Activated CD8-positive, alpha-beta T cell treated with anti-CD3 and anti-CD28 coated beads for 36 hours (primary cell): Measurements from ENCODE around the gene ZHX3. TPM values are rescaled to one million over a fixed set of nuclear protein-coding genes. Genes with fewer than 3 reads are reported as not detected.

Source experiments
- ATAC-seq: fragments of 200-7000 bp; cut with Tn5 transposase; one replicate; pipeline ENCODE4 v1.10.0; 2021; ENCODE audit warnings: mild to moderate bottlenecking, moderate library complexity
- CTCF ChIA-PET: fragments of 350-600 bp; sonication (Branson Sonifier 250); formaldehyde crosslinking; loops from one replicate; lab custom pipeline; 2021; ENCODE audit warnings: antibody characterized with exemption; lab: Charles Lee
- POLR2A ChIA-PET: fragments of 350-600 bp; sonication (Branson Sonifier 250); formaldehyde crosslinking; loops from one replicate; lab custom pipeline; 2021; ENCODE audit warnings: antibody characterized with exemption; lab: Charles Lee
- DNase-seq: peaks from one replicate; pipeline ENCODE4 v3.0.0-alpha.2; 2020
- H3K27ac Mint-ChIP-seq: one replicate; pipeline ENCODE4 v1.8.0; 2021; ENCODE audit warnings: mild to moderate bottlenecking, mixed read lengths
- H3K27me3 Mint-ChIP-seq: one replicate; pipeline ENCODE4 v1.8.0; 2021; ENCODE audit warnings: mixed read lengths
- H3K36me3 Mint-ChIP-seq: one replicate; pipeline ENCODE4 v1.8.0; 2021; ENCODE audit warnings: low read depth, mixed read lengths
- H3K4me1 Mint-ChIP-seq: one replicate; pipeline ENCODE4 v1.8.0; 2021; ENCODE audit warnings: low read depth, mixed read lengths
- H3K4me3 Mint-ChIP-seq: one replicate; pipeline ENCODE4 v1.8.0; 2021; ENCODE audit warnings: mild to moderate bottlenecking, moderate library complexity, mixed read lengths
- H3K9me3 Mint-ChIP-seq: one replicate; pipeline ENCODE4 v1.8.0; 2021; ENCODE audit warnings: mixed read lengths
- intact Hi-C: fragments of 100-400 bp; cut with micrococcal nuclease; formaldehyde crosslinking; loops from one replicate; pipeline ENCODE4 v1.10.0; 2022
- total RNA-seq, 2 experiments: library from RNA; stranded (reverse); gene quantifications; one replicate each; pipeline ENCODE4 v1.2.3, GENCODE V29; 2021
- TF ChIP-seq, protein P1 (sequence below): fragments of 200-600 bp; IDR thresholded peaks from one replicate; pipeline ENCODE4 v1.8.0; 2022; ENCODE audit warnings: antibody characterized with exemption, mild to moderate bottlenecking

Gene ZHX3
- total RNA-seq, 2 experiments from 2014 or later, result 14.1 to 14.2 TPM

DNA sequence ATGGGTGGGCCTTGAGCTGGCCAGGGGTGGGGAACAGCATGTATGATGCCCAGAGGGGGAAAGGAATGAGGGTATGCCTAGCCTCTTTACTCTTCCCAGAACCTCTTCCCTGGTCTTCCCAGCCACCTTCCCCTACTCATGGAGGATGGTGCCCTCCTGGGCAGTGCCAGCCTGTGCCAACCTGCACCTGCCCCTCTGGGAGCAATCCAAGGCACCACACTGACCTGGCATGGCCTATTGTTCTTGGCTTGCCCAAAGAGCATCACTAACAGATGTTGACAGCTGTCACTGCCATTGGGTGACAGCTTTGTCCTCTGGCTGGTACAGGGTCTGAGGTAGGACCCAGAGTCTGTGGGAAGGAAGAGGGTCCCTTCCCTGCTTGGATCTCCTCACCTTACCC, 36.0 kb upstream of the ZHX3 start:
- CTCF ChIA-PET, result no interaction called here
- Mint-ChIP-seq H3K4me3 (no peak overlapping the region), H3K36me3 (no peaks in the 10 kb centered on the region), H3K27me3 (no peaks in the 10 kb centered on the region), H3K27ac (no peak overlapping the region), H3K4me1 (no peaks in the 10 kb centered on the region), H3K9me3 (no peaks in the 10 kb centered on the region)
- TF ChIP-seq, protein P1, sequence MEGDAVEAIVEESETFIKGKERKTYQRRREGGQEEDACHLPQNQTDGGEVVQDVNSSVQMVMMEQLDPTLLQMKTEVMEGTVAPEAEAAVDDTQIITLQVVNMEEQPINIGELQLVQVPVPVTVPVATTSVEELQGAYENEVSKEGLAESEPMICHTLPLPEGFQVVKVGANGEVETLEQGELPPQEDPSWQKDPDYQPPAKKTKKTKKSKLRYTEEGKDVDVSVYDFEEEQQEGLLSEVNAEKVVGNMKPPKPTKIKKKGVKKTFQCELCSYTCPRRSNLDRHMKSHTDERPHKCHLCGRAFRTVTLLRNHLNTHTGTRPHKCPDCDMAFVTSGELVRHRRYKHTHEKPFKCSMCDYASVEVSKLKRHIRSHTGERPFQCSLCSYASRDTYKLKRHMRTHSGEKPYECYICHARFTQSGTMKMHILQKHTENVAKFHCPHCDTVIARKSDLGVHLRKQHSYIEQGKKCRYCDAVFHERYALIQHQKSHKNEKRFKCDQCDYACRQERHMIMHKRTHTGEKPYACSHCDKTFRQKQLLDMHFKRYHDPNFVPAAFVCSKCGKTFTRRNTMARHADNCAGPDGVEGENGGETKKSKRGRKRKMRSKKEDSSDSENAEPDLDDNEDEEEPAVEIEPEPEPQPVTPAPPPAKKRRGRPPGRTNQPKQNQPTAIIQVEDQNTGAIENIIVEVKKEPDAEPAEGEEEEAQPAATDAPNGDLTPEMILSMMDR, result no peak
- POLR2A ChIA-PET, result no interaction called here
- DNase-seq, result no peak
- no peak for ATAC-seq
- intact Hi-C loops, result no loop called here

DNA sequence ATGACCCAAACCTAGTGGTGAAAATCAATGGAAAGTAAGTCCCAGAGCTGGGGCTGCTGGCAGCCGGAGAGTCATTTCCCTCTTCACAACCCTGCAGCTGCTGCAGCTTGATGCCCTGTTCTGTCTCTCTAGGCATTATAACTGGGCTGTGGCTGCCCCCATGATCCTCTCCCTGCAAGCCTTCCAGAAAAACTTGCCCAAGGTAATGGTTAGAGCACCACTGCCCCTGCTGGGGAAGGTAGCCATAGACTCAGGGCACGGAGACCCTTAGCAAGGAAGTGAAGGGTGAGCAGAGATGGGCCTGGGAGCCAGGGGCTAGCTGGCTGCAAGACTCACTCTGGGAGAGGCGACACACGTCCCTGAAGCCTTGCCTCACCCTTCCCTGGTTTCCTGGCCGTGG, 35.1 kb upstream of the ZHX3 start:
- DNase-seq (no peak), ATAC-seq (no peak)
- intact Hi-C loops, result no loop called here
- H3K4me3 Mint-ChIP-seq, result no peak overlapping the region
- H3K27ac Mint-ChIP-seq, result no peak overlapping the region
- no peaks in the 10 kb centered on the region for H3K4me1 Mint-ChIP-seq
- H3K9me3 Mint-ChIP-seq, result no peaks in the 10 kb centered on the region
- POLR2A ChIA-PET, result no interaction called here
- TF ChIP-seq, protein P1, result no peak
- CTCF ChIA-PET, result interaction anchor here (1.2 kb wide), 1 partner anchor 12 kb away, joined by 3 read pairs; the partner anchor contains the start of gene LPIN3
- H3K27me3 Mint-ChIP-seq, result no peaks in the 10 kb centered on the region
- no peaks in the 10 kb centered on the region for H3K36me3 Mint-ChIP-seq

DNA sequence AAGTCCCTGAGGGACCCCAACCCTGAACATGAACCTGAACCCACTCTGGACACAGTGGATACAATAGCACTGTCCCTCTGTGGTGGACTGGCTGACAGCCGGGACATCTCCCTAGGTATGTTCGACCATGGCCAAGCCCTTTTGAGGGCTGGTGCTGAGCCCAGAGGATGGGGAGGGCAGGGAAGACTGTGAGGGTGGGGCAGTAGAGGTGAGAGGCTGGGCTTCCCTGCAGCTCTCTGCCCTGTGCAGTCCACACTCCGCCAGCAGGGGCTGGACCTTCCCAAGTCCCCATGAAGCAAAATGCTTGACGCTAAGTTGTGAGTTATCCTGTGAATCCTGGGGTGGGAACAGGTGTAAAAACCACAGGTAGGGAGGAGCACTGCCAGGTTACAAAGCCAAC, 34.6 kb upstream of the ZHX3 start:
- no peak for ATAC-seq
- DNase-seq, result no peak
- POLR2A ChIA-PET, result no interaction called here
- Mint-ChIP-seq H3K9me3 (no peaks in the 10 kb centered on the region), H3K27me3 (no peaks in the 10 kb centered on the region), H3K36me3 (no peaks in the 10 kb centered on the region), H3K4me3 (no peak overlapping the region), H3K27ac (no peak overlapping the region), H3K4me1 (no peaks in the 10 kb centered on the region)
- TF ChIP-seq, protein P1, result no peak
- intact Hi-C loops, result no loop called here
- CTCF ChIA-PET, result interaction anchor here (1.2 kb wide), 1 partner anchor 12 kb away, joined by 3 read pairs; the partner anchor contains the start of gene LPIN3

DNA sequence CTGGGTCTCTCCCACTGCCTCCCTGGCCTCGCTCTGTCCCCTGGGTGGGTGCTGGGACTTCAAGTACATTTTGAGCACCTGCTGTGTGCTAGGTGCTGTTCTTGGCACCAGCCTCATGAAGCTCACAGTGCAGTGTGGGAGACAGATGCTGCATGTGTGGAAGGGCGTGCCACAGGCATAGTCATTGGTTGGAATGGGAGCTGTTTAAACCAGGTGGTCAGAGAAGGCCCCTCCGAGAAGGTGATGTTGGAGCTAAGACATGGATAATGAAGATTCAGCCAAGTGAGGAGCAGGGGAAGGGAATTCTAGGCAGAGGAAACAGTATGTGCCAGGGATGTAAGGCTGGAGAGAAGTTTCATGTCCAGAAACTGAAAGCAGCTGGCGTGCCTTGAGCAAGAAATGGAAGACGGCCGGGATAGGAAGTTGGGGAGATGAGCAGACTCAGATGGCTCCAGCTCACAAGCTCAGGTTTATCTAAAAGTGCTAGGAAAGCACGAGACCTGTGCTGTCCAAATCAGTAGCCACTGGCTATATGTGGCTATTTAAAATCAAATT, 33.0 kb upstream of the ZHX3 start:
- H3K27ac Mint-ChIP-seq, result no peak overlapping the region

DNA sequence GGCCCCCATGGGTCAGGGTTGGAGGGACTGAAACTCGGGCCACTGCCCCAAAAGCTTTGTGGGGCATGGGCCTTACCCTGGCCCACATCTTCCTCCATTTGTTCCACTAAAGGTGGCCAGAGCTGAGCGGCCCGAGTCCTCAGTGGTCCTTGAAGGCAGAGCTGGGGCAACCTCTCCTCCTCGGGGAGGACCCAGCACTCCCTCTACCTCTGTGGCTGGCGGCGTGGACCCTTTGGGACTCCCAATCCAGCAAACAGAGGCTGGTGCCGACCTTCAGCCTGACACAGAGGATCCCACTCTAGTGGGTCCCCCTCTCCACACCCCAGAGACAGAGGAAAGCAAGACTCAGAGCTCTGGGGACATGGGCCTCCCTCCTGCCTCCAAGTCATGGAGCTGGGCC, 32.4 kb upstream of the ZHX3 start:
- intact Hi-C loops, result loop anchor here (10.0 kb wide), 1 partner anchor 385 kb away; no protein-coding TSS in a partner anchor
- no peaks in the 10 kb centered on the region for H3K4me1 Mint-ChIP-seq
- no peak for ATAC-seq

More for the DNA sequence above, 33.0 kb upstream of the ZHX3 start:
- H3K9me3 Mint-ChIP-seq, result no peaks in the 10 kb centered on the region
- TF ChIP-seq, protein P1, result no peak
- H3K27me3 Mint-ChIP-seq, result no peaks in the 10 kb centered on the region
- ATAC-seq (no peak), DNase-seq (no peak)
- intact Hi-C loops, result no loop called here
- H3K4me1 Mint-ChIP-seq, result no peaks in the 10 kb centered on the region
- H3K36me3 Mint-ChIP-seq, result no peaks in the 10 kb centered on the region
- ChIA-PET POLR2A (interaction anchor here (0.5 to 0.8 kb wide), 2 partner anchors 9 to 48 kb away, joined by 3 read pairs; no protein-coding TSS in a partner anchor), CTCF (interaction anchor here (1.1 to 1.5 kb wide), 2 partner anchors 9 to 11 kb away, joined by 4 read pairs; no protein-coding TSS in a partner anchor)
- H3K4me3 Mint-ChIP-seq, result no peak overlapping the region

More for the DNA sequence above, 32.4 kb upstream of the ZHX3 start:
- Mint-ChIP-seq H3K27me3 (no peaks in the 10 kb centered on the region), H3K36me3 (no peaks in the 10 kb centered on the region), H3K9me3 (no peaks in the 10 kb centered on the region), H3K4me3 (no peak overlapping the region), H3K27ac (no peak overlapping the region)
- ChIA-PET CTCF (interaction anchor here (1.5 kb wide), 1 partner anchor 8 kb away, joined by 4 read pairs; no protein-coding TSS in a partner anchor), POLR2A (interaction anchor here (0.5 to 0.8 kb wide), 2 partner anchors 9 to 47 kb away, joined by 3 read pairs; no protein-coding TSS in a partner anchor)
- TF ChIP-seq, protein P1, result no peak
- no peak for DNase-seq
